Liver (tissue), 9 donors: Measurements from ENCODE around the gene SH3TC2. TPM values are rescaled to one million over a fixed set of nuclear protein-coding genes. Genes with fewer than 3 reads are reported as not detected.

Experiments used
- DNase-seq: peaks from one replicate; pipeline ENCODE4 v3.0.0-alpha.2; 2017; ENCODE audit warnings: low spot score
- H3K27ac ChIP-seq, 2 donors: one replicate each; pipeline ENCODE4 v1.7.0; 2013; ENCODE audit warnings: inconsistent platforms in 2 of 2, low read length in 2 of 2, control low read depth in 1 of 2, low read depth in 1 of 2, mild to moderate bottlenecking in 1 of 2
- H3K27me3 ChIP-seq, 4 donors: one replicate each; pipeline versions ENCODE4 v1.6.1 to v1.7.0; 2013; ENCODE audit warnings: low read length in 3 of 4, inconsistent platforms in 1 of 4, mild to moderate bottlenecking in 1 of 4, moderate library complexity in 1 of 4; ENCODE audit not compliant: control insufficient read depth in 4 of 4, insufficient read depth in 4 of 4
- H3K36me3 ChIP-seq, 4 donors: one replicate each; pipeline versions ENCODE4 v1.6.1 to v1.7.0; 2013; ENCODE audit warnings: low read length in 3 of 4, mild to moderate bottlenecking in 3 of 4, low read depth in 1 of 4, moderate library complexity in 1 of 4; ENCODE audit not compliant: control insufficient read depth in 4 of 4, insufficient read depth in 3 of 4
- H3K4me1 ChIP-seq, 4 donors: one replicate each; pipeline versions ENCODE4 v1.6.1 to v1.7.0; 2013; ENCODE audit warnings: low read length in 3 of 4, mild to moderate bottlenecking in 3 of 4, moderate library complexity in 1 of 4; ENCODE audit not compliant: control insufficient read depth in 4 of 4, insufficient read depth in 4 of 4
- H3K4me3 ChIP-seq, 3 donors: one replicate each; pipeline versions ENCODE4 v1.6.1 to v1.7.0; 2013; ENCODE audit warnings: low read length in 3 of 3, control low read depth in 1 of 3, low read depth in 1 of 3, mild to moderate bottlenecking in 1 of 3
- H3K9ac ChIP-seq, 2 donors: one replicate each; pipeline ENCODE4 v1.7.0; 2013; ENCODE audit warnings: low read length in 2 of 2, mild to moderate bottlenecking in 2 of 2, moderate library complexity in 2 of 2, control low read depth in 1 of 2, low read depth in 1 of 2
- H3K9me3 ChIP-seq, 4 donors: one replicate each; pipeline versions ENCODE4 v1.6.1 to v1.7.0; 2013; ENCODE audit warnings: low read length in 3 of 4; ENCODE audit not compliant: control insufficient read depth in 4 of 4
- EGR1 ChIP-seq, 2 donors: IDR thresholded peaks; 2 replicates each; pipeline ENCODE4 v1.6.1; 2016 to 2018; ENCODE audit warnings: antibody characterized with exemption in 2 of 2, low read depth in 2 of 2
- FOXA1 ChIP-seq: IDR thresholded peaks from 2 replicates; pipeline ENCODE4 v1.6.1; 2016; ENCODE audit warnings: antibody characterized with exemption
- FOXA2 ChIP-seq: IDR thresholded peaks from 2 replicates; pipeline ENCODE4 v1.6.1; 2016; ENCODE audit warnings: antibody characterized with exemption
- HNF4G ChIP-seq: IDR thresholded peaks from 2 replicates; pipeline ENCODE4 v1.6.1; 2016; ENCODE audit warnings: antibody characterized with exemption
- JUND ChIP-seq, 2 donors: IDR thresholded peaks; 2 replicates each; pipeline ENCODE4 v1.6.1; 2016; ENCODE audit warnings: antibody characterized with exemption in 2 of 2
- RAD21 ChIP-seq, 2 donors: IDR thresholded peaks; 2 replicates each; pipeline ENCODE4 v1.6.1; 2016; ENCODE audit warnings: antibody characterized with exemption in 2 of 2, mild to moderate bottlenecking in 2 of 2
- RXRA ChIP-seq, 2 donors: IDR thresholded peaks; 2 replicates each; pipeline ENCODE4 v1.6.1; 2017 to 2018; ENCODE audit warnings: antibody characterized with exemption in 2 of 2, mild to moderate bottlenecking in 1 of 2
- SP1 ChIP-seq: IDR thresholded peaks from 2 replicates; pipeline ENCODE4 v1.6.1; 2018; ENCODE audit warnings: antibody characterized with exemption, mild to moderate bottlenecking
- WGBS: extraction: QIAGEN DNeasy Blood & Tissue Kit; methylation state at CpG from one replicate; pipeline ENCODE4 v1.1.7; 2013; 5-methylcytosine and 5-hydroxymethylcytosine counted together
- polyA plus RNA-seq, 2 donors: library from polyadenylated mRNA; stranded (reverse) in 1 of 2; unstranded in 1 of 2; fragments of 200-250 nt in 1 of 2; fragments of >200 nt in 1 of 2; fragmentation: Nextera tagmentation in 1 of 2; extraction: Ambion mirVana in 1 of 2; gene quantifications; one replicate each; pipeline versions ENCODE4 v1.2.1 to v1.2.3, GENCODE V29; 2013 to 2015
- total RNA-seq, 2 donors: library from RNA; depleted of rRNA; stranded (reverse); fragments of >200 nt; gene quantifications; one replicate each; pipeline ENCODE4 v1.2.3, GENCODE V29; 2014
- TF ChIP-seq, protein P1 (sequence below): IDR thresholded peaks from 2 replicates; pipeline ENCODE4 v1.6.1; 2016; ENCODE audit warnings: antibody characterized with exemption
- TF ChIP-seq, protein P2 (sequence below): IDR thresholded peaks from 2 replicates; pipeline ENCODE4 v1.6.1; 2016; ENCODE audit warnings: antibody characterized with exemption
- TF ChIP-seq, protein P3 (sequence below): IDR thresholded peaks from 2 replicates; pipeline ENCODE4 v1.6.1; 2016; ENCODE audit warnings: antibody characterized with exemption, mild to moderate bottlenecking
- TF ChIP-seq, protein P4 (sequence below): IDR thresholded peaks from 2 replicates; pipeline ENCODE4 v1.6.1; 2016; ENCODE audit warnings: antibody characterized with exemption
- donor health status: healthy.
- donor health status: healthy.
- donor health status: healthy.
- donor health status: healthy.
- donor health status: healthy.

The SH3TC2 gene
- total and polyA plus RNA-seq, 4 donors, result 0.31 to 6.2 (median 0.57) TPM

DNA sequence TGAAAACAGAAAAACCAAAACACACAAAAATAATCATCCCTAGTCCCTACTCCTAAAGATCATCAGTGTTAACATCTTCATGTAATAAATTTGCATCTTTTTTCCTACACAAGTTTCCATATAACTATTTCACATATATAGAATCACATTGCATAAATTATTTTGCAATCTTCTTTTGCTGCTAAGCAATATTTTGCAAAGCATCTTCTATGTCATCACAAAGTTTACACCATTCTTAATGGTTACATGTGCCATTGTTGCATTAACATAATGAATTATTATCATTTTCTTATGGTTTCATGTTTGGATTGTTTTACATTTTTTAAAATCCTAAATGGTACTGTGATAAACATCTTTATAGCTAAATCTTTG, 17.8 kb downstream of the SH3TC2 start (continued):
- TF ChIP-seq, protein P1, sequence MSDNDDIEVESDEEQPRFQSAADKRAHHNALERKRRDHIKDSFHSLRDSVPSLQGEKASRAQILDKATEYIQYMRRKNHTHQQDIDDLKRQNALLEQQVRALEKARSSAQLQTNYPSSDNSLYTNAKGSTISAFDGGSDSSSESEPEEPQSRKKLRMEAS, result no peak
- TF ChIP-seq RXRA (IDR thresholded peaks at IDR 0.05), result no peak

DNA sequence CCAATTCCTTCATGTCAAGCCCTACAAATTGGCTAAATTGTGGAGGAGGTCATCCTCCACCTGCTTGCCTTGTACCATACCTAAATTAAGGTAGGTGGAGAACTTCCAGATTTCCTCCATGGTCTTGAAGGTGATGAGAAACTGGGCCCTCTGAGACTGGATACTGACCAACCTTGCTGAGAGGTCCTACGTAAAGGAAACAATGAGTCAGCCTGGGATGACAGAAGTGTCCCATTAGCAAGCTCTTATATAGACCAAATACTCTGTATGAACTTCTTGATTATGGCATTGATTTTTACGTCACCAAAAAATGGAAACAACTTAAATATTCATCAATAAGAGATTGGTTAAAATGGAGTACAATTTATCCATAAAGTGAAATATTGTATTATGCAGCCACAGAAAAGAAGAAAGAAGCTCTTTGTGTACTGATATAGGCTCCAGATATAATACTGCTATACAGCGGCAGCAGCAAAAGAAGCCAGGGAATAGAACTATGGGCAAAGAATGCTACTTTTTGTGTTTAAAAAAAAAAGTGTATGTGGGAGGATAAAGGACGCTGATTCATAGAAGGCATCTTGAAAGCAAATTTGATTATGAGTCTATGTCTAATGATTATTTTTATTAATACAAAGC, 18.3 kb downstream of the SH3TC2 start:
- no peak overlapping the region for H3K27ac ChIP-seq
- H3K9ac ChIP-seq, result no peak overlapping the region
- peaks cover 0 to 5% (median 3%) of the 10 kb centered on the region in 4 donors for H3K4me1 ChIP-seq
- no peak for DNase-seq
- no peaks in the 10 kb centered on the region for H3K27me3 ChIP-seq
- TF ChIP-seq, protein P2, sequence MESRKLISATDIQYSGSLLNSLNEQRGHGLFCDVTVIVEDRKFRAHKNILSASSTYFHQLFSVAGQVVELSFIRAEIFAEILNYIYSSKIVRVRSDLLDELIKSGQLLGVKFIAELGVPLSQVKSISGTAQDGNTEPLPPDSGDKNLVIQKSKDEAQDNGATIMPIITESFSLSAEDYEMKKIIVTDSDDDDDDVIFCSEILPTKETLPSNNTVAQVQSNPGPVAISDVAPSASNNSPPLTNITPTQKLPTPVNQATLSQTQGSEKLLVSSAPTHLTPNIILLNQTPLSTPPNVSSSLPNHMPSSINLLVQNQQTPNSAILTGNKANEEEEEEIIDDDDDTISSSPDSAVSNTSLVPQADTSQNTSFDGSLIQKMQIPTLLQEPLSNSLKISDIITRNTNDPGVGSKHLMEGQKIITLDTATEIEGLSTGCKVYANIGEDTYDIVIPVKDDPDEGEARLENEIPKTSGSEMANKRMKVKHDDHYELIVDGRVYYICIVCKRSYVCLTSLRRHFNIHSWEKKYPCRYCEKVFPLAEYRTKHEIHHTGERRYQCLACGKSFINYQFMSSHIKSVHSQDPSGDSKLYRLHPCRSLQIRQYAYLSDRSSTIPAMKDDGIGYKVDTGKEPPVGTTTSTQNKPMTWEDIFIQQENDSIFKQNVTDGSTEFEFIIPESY, result no peak
- TF ChIP-seq JUND (IDR thresholded peaks at IDR 0.05), result no peak
- TF ChIP-seq RXRA (IDR thresholded peaks at IDR 0.05), result no peak
- TF ChIP-seq SP1, result no peak
- TF ChIP-seq RAD21 (IDR thresholded peaks at IDR 0.05), result no peak
- TF ChIP-seq FOXA1, result no peak
- no peak for TF ChIP-seq EGR1 (IDR thresholded peaks at IDR 0.05; ENCODE audit: low read depth in 2 of 2)
- TF ChIP-seq HNF4G, result no peak
- TF ChIP-seq, protein P3, sequence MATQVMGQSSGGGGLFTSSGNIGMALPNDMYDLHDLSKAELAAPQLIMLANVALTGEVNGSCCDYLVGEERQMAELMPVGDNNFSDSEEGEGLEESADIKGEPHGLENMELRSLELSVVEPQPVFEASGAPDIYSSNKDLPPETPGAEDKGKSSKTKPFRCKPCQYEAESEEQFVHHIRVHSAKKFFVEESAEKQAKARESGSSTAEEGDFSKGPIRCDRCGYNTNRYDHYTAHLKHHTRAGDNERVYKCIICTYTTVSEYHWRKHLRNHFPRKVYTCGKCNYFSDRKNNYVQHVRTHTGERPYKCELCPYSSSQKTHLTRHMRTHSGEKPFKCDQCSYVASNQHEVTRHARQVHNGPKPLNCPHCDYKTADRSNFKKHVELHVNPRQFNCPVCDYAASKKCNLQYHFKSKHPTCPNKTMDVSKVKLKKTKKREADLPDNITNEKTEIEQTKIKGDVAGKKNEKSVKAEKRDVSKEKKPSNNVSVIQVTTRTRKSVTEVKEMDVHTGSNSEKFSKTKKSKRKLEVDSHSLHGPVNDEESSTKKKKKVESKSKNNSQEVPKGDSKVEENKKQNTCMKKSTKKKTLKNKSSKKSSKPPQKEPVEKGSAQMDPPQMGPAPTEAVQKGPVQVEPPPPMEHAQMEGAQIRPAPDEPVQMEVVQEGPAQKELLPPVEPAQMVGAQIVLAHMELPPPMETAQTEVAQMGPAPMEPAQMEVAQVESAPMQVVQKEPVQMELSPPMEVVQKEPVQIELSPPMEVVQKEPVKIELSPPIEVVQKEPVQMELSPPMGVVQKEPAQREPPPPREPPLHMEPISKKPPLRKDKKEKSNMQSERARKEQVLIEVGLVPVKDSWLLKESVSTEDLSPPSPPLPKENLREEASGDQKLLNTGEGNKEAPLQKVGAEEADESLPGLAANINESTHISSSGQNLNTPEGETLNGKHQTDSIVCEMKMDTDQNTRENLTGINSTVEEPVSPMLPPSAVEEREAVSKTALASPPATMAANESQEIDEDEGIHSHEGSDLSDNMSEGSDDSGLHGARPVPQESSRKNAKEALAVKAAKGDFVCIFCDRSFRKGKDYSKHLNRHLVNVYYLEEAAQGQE, result no peak
- TF ChIP-seq, protein P4, sequence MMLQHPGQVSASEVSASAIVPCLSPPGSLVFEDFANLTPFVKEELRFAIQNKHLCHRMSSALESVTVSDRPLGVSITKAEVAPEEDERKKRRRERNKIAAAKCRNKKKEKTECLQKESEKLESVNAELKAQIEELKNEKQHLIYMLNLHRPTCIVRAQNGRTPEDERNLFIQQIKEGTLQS, result no peak
- 94% methylated on average over 4 of the region's 4 CpGs for WGBS
- H3K4me3 ChIP-seq, result no peak overlapping the region
- no peaks in the 10 kb centered on the region for H3K9me3 ChIP-seq
- no peaks in the 10 kb centered on the region for H3K36me3 ChIP-seq

DNA sequence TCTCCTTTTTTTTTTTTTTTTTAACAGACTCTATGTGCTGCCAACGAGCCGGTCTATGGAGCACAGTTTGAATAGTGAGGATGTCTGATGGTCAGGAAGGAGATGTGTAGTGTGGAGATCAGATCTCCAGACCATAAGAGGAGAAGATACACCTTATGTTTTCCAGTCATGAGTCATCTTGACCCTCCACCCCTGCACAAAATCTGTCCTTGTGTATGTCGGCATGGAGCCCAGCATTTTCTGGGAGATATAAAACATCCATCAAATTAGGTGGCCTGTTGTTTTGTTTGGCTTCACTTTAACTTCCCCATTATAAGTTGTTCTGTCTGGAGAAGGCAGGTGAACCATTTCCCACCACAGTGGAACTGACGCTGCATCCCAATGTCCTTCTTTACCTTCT, 19.2 kb downstream of the SH3TC2 start:
- no peak for DNase-seq
- peaks cover 0 to 5% (median 3%) of the 10 kb centered on the region in 4 donors for H3K4me1 ChIP-seq
- H3K27ac ChIP-seq, result no peak overlapping the region
- H3K9ac ChIP-seq, result no peak overlapping the region
- no peak for TF ChIP-seq FOXA2
- H3K36me3 ChIP-seq, result no peaks in the 10 kb centered on the region
- WGBS, result 89% methylated on average over 4 of the region's 4 CpGs
- no peaks in the 10 kb centered on the region for H3K9me3 ChIP-seq
- no peaks in the 10 kb centered on the region for H3K27me3 ChIP-seq
- no peak overlapping the region for H3K4me3 ChIP-seq
